ENCODE data around the gene STX16. TPM values are rescaled to one million over a fixed set of nuclear protein-coding genes. Genes with fewer than 3 reads are reported as not detected.

The STX16 gene
- polyA plus RNA-seq, 2 donors: 27.3 to 51.0 TPM

GRCh38 chr20:58711266-58712051, 60.4 kb downstream of the STX16 start:
- 93 to 94% methylated on average over 21 of the region's 21 CpGs for whole genome bisulfite sequencing, 2 donors
- peaks cover 0 to 20% of the 10 kb centered on the region in 2 donors for H3K36me3 ChIP-seq (ENCODE audit: control insufficient read depth in 2 of 2, insufficient read depth in 2 of 2, low read length in 1 of 2)
- H3K4me1 ChIP-seq (ENCODE audit: control insufficient read depth in 2 of 2, insufficient read depth in 2 of 2, low read length in 1 of 2): no peaks in the 10 kb centered on the region

DNA sequence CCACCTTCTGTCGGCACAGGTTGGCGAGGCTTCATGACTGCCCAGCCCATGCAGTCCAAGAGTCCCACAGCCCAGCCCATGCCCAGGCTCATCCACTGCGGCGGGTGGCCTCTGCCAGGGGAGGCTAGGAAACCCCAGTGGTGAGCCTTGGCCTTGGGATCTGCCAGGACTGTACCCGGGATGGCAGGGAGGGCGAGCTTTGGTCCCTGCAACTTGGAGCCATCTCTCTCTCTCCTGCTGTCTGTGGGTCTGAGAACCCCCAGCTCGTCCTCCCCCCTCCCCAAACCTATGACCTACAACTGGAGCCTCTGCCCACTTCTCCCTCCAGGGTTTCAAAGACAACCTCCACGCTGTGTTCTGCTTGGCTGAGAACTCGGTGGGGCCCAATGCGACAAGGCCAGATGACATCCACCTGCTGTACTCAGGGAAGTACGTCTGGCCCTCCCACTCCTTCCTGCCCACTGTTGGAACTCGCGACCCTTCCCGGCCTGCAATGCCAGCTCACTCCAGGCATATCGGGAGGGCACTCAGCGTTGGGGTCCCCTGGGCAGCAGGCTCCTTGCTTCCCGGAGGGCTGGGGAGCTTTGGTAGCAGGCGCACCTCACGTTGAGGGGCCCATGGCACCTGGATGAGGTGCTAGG, 61.2 kb downstream of the STX16 start:
- H3K4me3 ChIP-seq (ENCODE audit: low read depth in 1 of 2, low read length in 2 of 2): no peak overlapping the region
- no peaks in the 10 kb centered on the region for H3K4me1 ChIP-seq (ENCODE audit: control insufficient read depth in 2 of 2, insufficient read depth in 2 of 2, low read length in 1 of 2)
- no peak overlapping the region for H3K27ac ChIP-seq (ENCODE audit: low read depth in 2 of 2, low read length in 1 of 2)
- WGBS, 2 donors: 80 to 84% methylated on average over 19 of the region's 19 CpGs
- no peaks in the 10 kb centered on the region for H3K27me3 ChIP-seq (ENCODE audit: control insufficient read depth in 1 of 2, insufficient read depth in 2 of 2, low read length in 2 of 2)
- H3K9me3 ChIP-seq (ENCODE audit: control insufficient read depth in 2 of 2, insufficient read depth in 1 of 2, low read depth in 1 of 2, low read length in 1 of 2): no peaks in the 10 kb centered on the region
- peaks cover 0 to 19% of the 10 kb centered on the region in 2 donors for H3K36me3 ChIP-seq (ENCODE audit: control insufficient read depth in 2 of 2, insufficient read depth in 2 of 2, low read length in 1 of 2)

More at GRCh38 chr20:58711266-58712051, 60.4 kb downstream of the STX16 start:
- Histone ChIP-seq H3K27ac (ENCODE audit: low read depth in 2 of 2, low read length in 1 of 2) (no peak overlapping the region), H3K27me3 (ENCODE audit: control insufficient read depth in 1 of 2, insufficient read depth in 2 of 2, low read length in 2 of 2) (no peaks in the 10 kb centered on the region), H3K9me3 (ENCODE audit: control insufficient read depth in 2 of 2, insufficient read depth in 1 of 2, low read depth in 1 of 2, low read length in 1 of 2) (no peaks in the 10 kb centered on the region), H3K4me3 (ENCODE audit: low read depth in 1 of 2, low read length in 2 of 2) (no peak overlapping the region)

DNA sequence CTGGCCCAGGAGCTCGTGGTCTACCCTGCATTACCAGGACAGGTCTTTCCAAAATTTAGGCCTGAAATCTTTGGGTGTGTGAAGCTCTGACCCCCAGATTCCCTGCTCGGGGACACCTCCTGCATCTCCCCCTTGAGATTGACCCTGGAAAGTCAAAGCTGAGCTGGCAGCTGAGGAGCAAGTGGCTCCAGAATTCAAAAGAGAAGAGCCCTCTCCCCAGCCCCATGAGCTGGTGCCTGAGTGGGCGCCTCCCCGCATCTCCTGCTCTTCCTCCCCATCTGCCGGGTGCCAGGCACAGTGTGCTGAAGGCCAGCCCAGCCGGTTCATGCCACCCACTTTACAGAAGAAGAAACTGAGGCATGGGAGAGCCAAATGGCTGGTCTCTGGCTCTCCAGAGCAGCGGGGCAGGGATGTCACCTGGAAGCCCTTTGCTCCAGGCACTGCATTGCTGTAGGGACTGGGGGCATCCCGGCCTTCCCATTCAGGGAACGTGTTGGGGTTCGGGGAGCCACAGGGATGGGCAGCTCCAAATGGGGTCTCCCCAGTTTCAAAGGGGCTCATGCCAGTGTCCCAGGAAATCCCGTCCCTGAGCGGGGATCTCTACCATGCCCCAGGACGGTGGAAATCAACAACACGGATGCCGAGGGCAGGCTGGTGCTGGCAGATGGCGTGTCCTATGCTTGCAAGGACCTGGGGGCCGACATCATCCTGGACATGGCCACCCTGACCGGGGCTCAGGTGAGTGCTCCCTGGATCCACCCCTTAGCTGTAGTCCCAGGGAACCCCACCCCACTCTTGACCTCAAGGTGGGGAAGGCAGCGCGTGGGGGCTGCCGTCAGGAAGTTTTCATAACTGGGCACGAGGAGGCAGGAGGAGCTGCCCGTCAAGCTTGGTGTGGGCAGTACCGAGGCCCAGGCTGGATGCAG, 62.0 kb downstream of the STX16 start:
- Histone ChIP-seq H3K36me3 (ENCODE audit: control insufficient read depth in 2 of 2, insufficient read depth in 2 of 2, low read length in 1 of 2) (peaks cover 0 to 19% of the 10 kb centered on the region in 2 donors), H3K4me3 (ENCODE audit: low read depth in 1 of 2, low read length in 2 of 2) (no peak overlapping the region), H3K9me3 (ENCODE audit: control insufficient read depth in 2 of 2, insufficient read depth in 1 of 2, low read depth in 1 of 2, low read length in 1 of 2) (no peaks in the 10 kb centered on the region), H3K27me3 (ENCODE audit: control insufficient read depth in 1 of 2, insufficient read depth in 2 of 2, low read length in 2 of 2) (no peaks in the 10 kb centered on the region), H3K27ac (ENCODE audit: low read depth in 2 of 2, low read length in 1 of 2) (no peak overlapping the region), H3K4me1 (ENCODE audit: control insufficient read depth in 2 of 2, insufficient read depth in 2 of 2, low read length in 1 of 2) (no peaks in the 10 kb centered on the region)
- WGBS, 2 donors: 92 to 94% methylated on average over 24 of the region's 24 CpGs

DNA sequence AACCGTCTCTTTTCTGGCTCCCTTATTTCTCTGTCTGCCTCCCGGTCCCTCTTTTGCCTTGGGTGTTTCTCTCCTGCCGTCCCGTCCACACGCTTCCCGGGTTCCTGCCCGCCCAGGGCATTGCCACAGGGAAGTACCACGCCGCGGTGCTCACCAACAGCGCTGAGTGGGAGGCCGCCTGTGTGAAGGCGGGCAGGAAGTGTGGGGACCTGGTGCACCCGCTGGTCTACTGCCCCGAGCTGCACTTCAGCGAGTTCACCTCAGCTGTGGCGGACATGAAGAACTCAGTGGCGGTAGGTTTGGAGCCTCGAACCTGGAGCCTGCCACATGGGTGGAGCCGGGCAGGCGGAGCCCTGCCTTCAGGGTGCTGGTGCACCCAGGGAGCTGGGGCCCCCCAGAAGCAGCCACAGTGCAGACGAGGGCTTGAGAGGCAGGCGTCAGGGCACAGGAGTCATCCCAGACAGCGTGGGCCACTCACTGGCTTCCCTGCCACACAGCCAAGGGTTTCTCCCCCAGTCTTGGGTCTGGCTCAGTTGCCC, 62.8 kb downstream of the STX16 start:
- Histone ChIP-seq H3K27me3 (ENCODE audit: control insufficient read depth in 1 of 2, insufficient read depth in 2 of 2, low read length in 2 of 2) (no peaks in the 10 kb centered on the region), H3K36me3 (ENCODE audit: control insufficient read depth in 2 of 2, insufficient read depth in 2 of 2, low read length in 1 of 2) (peaks cover 0 to 19% of the 10 kb centered on the region in 2 donors), H3K4me1 (ENCODE audit: control insufficient read depth in 2 of 2, insufficient read depth in 2 of 2, low read length in 1 of 2) (no peaks in the 10 kb centered on the region), H3K4me3 (ENCODE audit: low read depth in 1 of 2, low read length in 2 of 2) (no peak overlapping the region), H3K27ac (ENCODE audit: low read depth in 2 of 2, low read length in 1 of 2) (no peak overlapping the region), H3K9me3 (ENCODE audit: control insufficient read depth in 2 of 2, insufficient read depth in 1 of 2, low read depth in 1 of 2, low read length in 1 of 2) (no peaks in the 10 kb centered on the region)
- 91 to 93% methylated on average over 24 of the region's 24 CpGs for WGBS, 2 donors

- Histone ChIP-seq H3K4me1 (ENCODE audit: control insufficient read depth in 2 of 2, insufficient read depth in 2 of 2, low read length in 1 of 2) (no peaks in the 10 kb centered on the region), H3K27ac (ENCODE audit: low read depth in 2 of 2, low read length in 1 of 2) (no peak overlapping the region), H3K9me3 (ENCODE audit: control insufficient read depth in 2 of 2, insufficient read depth in 1 of 2, low read depth in 1 of 2, low read length in 1 of 2) (no peaks in the 10 kb centered on the region), H3K4me3 (ENCODE audit: low read depth in 1 of 2, low read length in 2 of 2) (no peak overlapping the region), H3K36me3 (ENCODE audit: control insufficient read depth in 2 of 2, insufficient read depth in 2 of 2, low read length in 1 of 2) (peaks cover 0 to 18% of the 10 kb centered on the region in 2 donors), H3K27me3 (ENCODE audit: control insufficient read depth in 1 of 2, insufficient read depth in 2 of 2, low read length in 2 of 2) (no peaks in the 10 kb centered on the region)
- 92% methylated on average over 16 of the region's 16 CpGs for WGBS, 2 donors
Observed at GRCh38 chr20:58714340-58714922, 63.3 kb downstream of the STX16 start.

DNA sequence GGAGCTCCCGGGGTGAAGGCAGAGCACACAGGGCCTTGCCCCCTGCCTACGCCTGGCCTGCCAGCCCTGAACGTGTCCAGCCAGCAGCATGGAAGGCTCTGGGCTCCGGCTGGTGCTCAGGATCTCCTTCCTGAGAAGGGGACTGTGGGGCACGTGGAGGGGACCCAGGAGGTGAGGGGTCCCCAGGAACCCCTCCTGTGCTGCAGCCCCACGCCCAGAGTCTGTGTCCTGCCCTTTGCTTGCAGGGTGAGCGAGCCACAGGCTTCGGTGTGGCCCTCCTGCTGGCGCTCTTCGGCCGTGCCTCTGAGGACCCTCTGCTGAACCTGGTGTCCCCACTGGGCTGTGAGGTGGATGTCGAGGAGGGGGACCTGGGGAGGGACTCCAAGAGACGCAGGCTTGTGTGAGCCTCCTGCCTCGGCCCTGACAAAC, 63.9 kb downstream of the STX16 start:
- H3K9me3 ChIP-seq (ENCODE audit: control insufficient read depth in 2 of 2, insufficient read depth in 1 of 2, low read depth in 1 of 2, low read length in 1 of 2): no peaks in the 10 kb centered on the region
- H3K4me1 ChIP-seq (ENCODE audit: control insufficient read depth in 2 of 2, insufficient read depth in 2 of 2, low read length in 1 of 2): no peaks in the 10 kb centered on the region
- H3K36me3 ChIP-seq (ENCODE audit: control insufficient read depth in 2 of 2, insufficient read depth in 2 of 2, low read length in 1 of 2): peaks cover 0 to 17% of the 10 kb centered on the region in 2 donors
- 89 to 95% methylated on average over 14 of the region's 14 CpGs for WGBS, 2 donors
- H3K27me3 ChIP-seq (ENCODE audit: control insufficient read depth in 1 of 2, insufficient read depth in 2 of 2, low read length in 2 of 2): no peaks in the 10 kb centered on the region
- no peak overlapping the region for H3K4me3 ChIP-seq (ENCODE audit: low read depth in 1 of 2, low read length in 2 of 2)
- H3K27ac ChIP-seq (ENCODE audit: low read depth in 2 of 2, low read length in 1 of 2): no peak overlapping the region

GRCh38 chr20:58715391-58715800, 64.3 kb downstream of the STX16 start:
- H3K9me3 ChIP-seq (ENCODE audit: control insufficient read depth in 2 of 2, insufficient read depth in 1 of 2, low read depth in 1 of 2, low read length in 1 of 2): no peaks in the 10 kb centered on the region
- no peak overlapping the region for H3K27ac ChIP-seq (ENCODE audit: low read depth in 2 of 2, low read length in 1 of 2)
- H3K27me3 ChIP-seq (ENCODE audit: control insufficient read depth in 1 of 2, insufficient read depth in 2 of 2, low read length in 2 of 2): no peaks in the 10 kb centered on the region
- H3K4me3 ChIP-seq (ENCODE audit: low read depth in 1 of 2, low read length in 2 of 2): no peak overlapping the region
- peaks cover 0 to 17% of the 10 kb centered on the region in 2 donors for H3K36me3 ChIP-seq (ENCODE audit: control insufficient read depth in 2 of 2, insufficient read depth in 2 of 2, low read length in 1 of 2)
- no peaks in the 10 kb centered on the region for H3K4me1 ChIP-seq (ENCODE audit: control insufficient read depth in 2 of 2, insufficient read depth in 2 of 2, low read length in 1 of 2)
- WGBS, 2 donors: 73 to 79% methylated on average over 11 of the region's 11 CpGs

DNA sequence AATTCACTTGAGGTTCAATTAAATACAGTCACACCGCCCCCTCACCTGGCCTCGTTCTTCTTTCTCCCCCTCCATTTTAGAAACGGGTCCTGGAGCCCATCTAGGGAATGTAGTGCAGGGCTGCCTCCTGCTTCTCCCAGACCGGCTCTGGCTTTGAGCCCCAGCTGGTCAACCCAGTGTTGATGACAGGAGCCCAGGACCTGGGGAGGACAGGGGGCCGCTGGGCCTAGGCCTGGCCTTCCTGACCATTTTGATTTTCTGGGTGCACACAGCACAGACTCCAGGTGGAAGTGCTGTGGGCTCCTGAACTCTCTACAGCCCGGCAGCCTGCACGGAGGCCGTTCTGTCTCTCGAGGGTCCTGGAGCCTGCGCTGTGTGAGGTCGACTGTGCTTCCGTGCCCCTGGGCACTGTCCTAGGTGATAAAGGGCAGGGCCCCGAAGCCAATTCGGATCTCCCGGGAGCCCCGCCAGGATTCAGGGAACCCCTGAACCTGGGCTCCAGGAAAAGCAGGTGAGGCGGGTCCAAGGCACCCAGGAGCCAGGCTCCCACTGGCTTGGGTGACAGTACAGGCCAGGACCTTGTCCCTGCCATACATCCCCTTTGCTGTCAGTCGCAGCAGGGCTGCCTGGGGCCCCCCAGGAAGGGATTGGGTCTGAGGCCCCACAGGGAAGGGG, 64.9 kb downstream of the STX16 start:
- no peaks in the 10 kb centered on the region for H3K4me1 ChIP-seq (ENCODE audit: control insufficient read depth in 2 of 2, insufficient read depth in 2 of 2, low read length in 1 of 2)
- H3K9me3 ChIP-seq (ENCODE audit: control insufficient read depth in 2 of 2, insufficient read depth in 1 of 2, low read depth in 1 of 2, low read length in 1 of 2): no peaks in the 10 kb centered on the region
- H3K27me3 ChIP-seq (ENCODE audit: control insufficient read depth in 1 of 2, insufficient read depth in 2 of 2, low read length in 2 of 2): no peaks in the 10 kb centered on the region
- H3K4me3 ChIP-seq (ENCODE audit: low read depth in 1 of 2, low read length in 2 of 2): no peak overlapping the region
- peaks cover 0 to 17% of the 10 kb centered on the region in 2 donors for H3K36me3 ChIP-seq (ENCODE audit: control insufficient read depth in 2 of 2, insufficient read depth in 2 of 2, low read length in 1 of 2)
- H3K27ac ChIP-seq (ENCODE audit: low read depth in 2 of 2, low read length in 1 of 2): no peak overlapping the region
- WGBS, 2 donors: 89 to 90% methylated on average over 18 of the region's 18 CpGs

All from esophagus (tissue), 2 donors.